Activated T-helper 17 cell treated with anti-CD3 and anti-CD28 coated beads, Interleukin-2, amount 50 U/mL, for 72 hours (primary cell): ENCODE data around the gene AQP10. TPM values are rescaled to one million over a fixed set of nuclear protein-coding genes. Genes with fewer than 3 reads are reported as not detected.
"Not testable (repeated sequence)": the region's sequence is repeated elsewhere in the genome, so short reads cannot be mapped to it uniquely, and the experiment has no call there.

Experiments
- ATAC-seq: fragments of 150-1000 bp; cut with Tn5 transposase; replicated peaks from 2 replicates; pipeline ENCODE4 v1.10.0; 2021; ENCODE audit warnings: mild to moderate bottlenecking, moderate library complexity
- H3K27ac Mint-ChIP-seq: one replicate; pipeline ENCODE4 v1.8.0; 2022; ENCODE audit warnings: mixed read lengths
- H3K27me3 Mint-ChIP-seq: one replicate; pipeline ENCODE4 v1.8.0; 2022; ENCODE audit warnings: mixed read lengths
- H3K36me3 Mint-ChIP-seq: one replicate; pipeline ENCODE4 v1.8.0; 2022; ENCODE audit warnings: low read depth, mild to moderate bottlenecking, mixed read lengths
- H3K4me1 Mint-ChIP-seq: one replicate; pipeline ENCODE4 v1.8.0; 2022; ENCODE audit warnings: mixed read lengths
- H3K4me3 Mint-ChIP-seq: one replicate; pipeline ENCODE4 v1.8.0; 2022; ENCODE audit warnings: mild to moderate bottlenecking, mixed read lengths
- H3K9me3 Mint-ChIP-seq: one replicate; pipeline ENCODE4 v1.8.0; 2022; ENCODE audit warnings: mixed read lengths
- total RNA-seq, 2 donors: library from RNA; stranded (reverse); gene quantifications; one replicate each; pipeline ENCODE4 v1.2.3, GENCODE V29; 2022

AQP10 gene
- total RNA-seq = not detected

GRCh38 chr1:154320882-154321608, at the start of gene AQP10:
AQP10 (plus strand) TSS chr1:154321093; CDS start chr1:154321156, 63 bp downstream.
- H3K27ac Mint-ChIP-seq = peak within 1 kb of the TSS; percentile 49

GRCh38 chr1:154272217-154272998, 48.5 kb upstream of the AQP10 start, which contains the start of gene HAX1:
HAX1 (plus strand) TSS chr1:154272629; CDS start chr1:154272724, 95 bp downstream.
- Mint-ChIP-seq H3K4me3 (peak within 1 kb of the TSS; percentile 98), H3K27ac (peak within 1 kb of the TSS; percentile 99), H3K27me3 (no peaks in the 10 kb centered on the region), H3K4me1 (peaks cover 22% of the 10 kb centered on the region), H3K36me3 (peaks cover 88% of the 10 kb centered on the region), H3K9me3 (no peaks in the 10 kb centered on the region)
- ATAC-seq = peak; percentile 94

More at GRCh38 chr1:154320882-154321608, at the start of gene AQP10:
- Mint-ChIP-seq H3K9me3 (no peaks in the 10 kb centered on the region), H3K4me1 (no peaks in the 10 kb centered on the region), H3K36me3 (no peaks in the 10 kb centered on the region), H3K27me3 (no peaks in the 10 kb centered on the region), H3K4me3 (no peak within 1 kb of the TSS)
- no peak for ATAC-seq

- no peak for ATAC-seq
- no peaks in the 10 kb centered on the region for H3K27me3 Mint-ChIP-seq
- peak overlapping the region; percentile 99 for H3K27ac Mint-ChIP-seq
- H3K4me1 Mint-ChIP-seq = peaks cover 22% of the 10 kb centered on the region
- H3K9me3 Mint-ChIP-seq = no peaks in the 10 kb centered on the region
- H3K4me3 Mint-ChIP-seq = peak overlapping the region; percentile 98
- peaks cover 81% of the 10 kb centered on the region for H3K36me3 Mint-ChIP-seq
Observed at GRCh38 chr1:154272999-154273563, 47.8 kb upstream of the AQP10 start.

- ATAC-seq = no peak
- Mint-ChIP-seq H3K36me3 (peaks cover 45% of the 10 kb centered on the region), H3K27ac (no peak overlapping the region), H3K4me1 (peaks cover 15% of the 10 kb centered on the region), H3K4me3 (no peak overlapping the region), H3K9me3 (no peaks in the 10 kb centered on the region), H3K27me3 (no peaks in the 10 kb centered on the region)
Observed at GRCh38 chr1:154276797-154277196, 44.1 kb upstream of the AQP10 start.

GRCh38 chr1:154287591-154287990, 33.3 kb upstream of the AQP10 start:
- not testable (repeated sequence) for H3K27me3 Mint-ChIP-seq, H3K4me1 Mint-ChIP-seq, H3K9me3 Mint-ChIP-seq, H3K36me3 Mint-ChIP-seq, H3K4me3 Mint-ChIP-seq, ATAC-seq, H3K27ac Mint-ChIP-seq

- H3K27ac Mint-ChIP-seq = no peak overlapping the region
Observed at GRCh38 chr1:154288661-154289060, 32.2 kb upstream of the AQP10 start.

GRCh38 chr1:154290921-154291320, 30.0 kb upstream of the AQP10 start:
- Mint-ChIP-seq H3K27ac (no peak overlapping the region), H3K4me1 (no peaks in the 10 kb centered on the region), H3K4me3 (no peak overlapping the region), H3K9me3 (peaks cover 12% of the 10 kb centered on the region), H3K36me3 (no peaks in the 10 kb centered on the region), H3K27me3 (peaks cover 3% of the 10 kb centered on the region)
- no peak for ATAC-seq

More at GRCh38 chr1:154288661-154289060, 32.2 kb upstream of the AQP10 start:
- H3K36me3 Mint-ChIP-seq = no peaks in the 10 kb centered on the region
- H3K4me1 Mint-ChIP-seq = no peaks in the 10 kb centered on the region
- ATAC-seq = peak; percentile 45
- peaks cover 3% of the 10 kb centered on the region for H3K27me3 Mint-ChIP-seq
- no peak overlapping the region for H3K4me3 Mint-ChIP-seq
- H3K9me3 Mint-ChIP-seq = peaks cover 5% of the 10 kb centered on the region

GRCh38 chr1:154295408-154296235, 25.3 kb upstream of the AQP10 start:
- no peak overlapping the region for H3K4me3 Mint-ChIP-seq
- H3K36me3 Mint-ChIP-seq = no peaks in the 10 kb centered on the region
- peaks cover 12% of the 10 kb centered on the region for H3K9me3 Mint-ChIP-seq
- no peaks in the 10 kb centered on the region for H3K4me1 Mint-ChIP-seq
- H3K27ac Mint-ChIP-seq = no peak overlapping the region
- ATAC-seq = no peak
- peaks cover 3% of the 10 kb centered on the region for H3K27me3 Mint-ChIP-seq

- peaks cover 7% of the 10 kb centered on the region for H3K4me1 Mint-ChIP-seq
- no peak for ATAC-seq
- H3K36me3 Mint-ChIP-seq = no peaks in the 10 kb centered on the region
- H3K4me3 Mint-ChIP-seq = no peak overlapping the region
- no peaks in the 10 kb centered on the region for H3K27me3 Mint-ChIP-seq
- no peaks in the 10 kb centered on the region for H3K9me3 Mint-ChIP-seq
- H3K27ac Mint-ChIP-seq = no peak overlapping the region
Observed at GRCh38 chr1:154301582-154301981, 19.3 kb upstream of the AQP10 start.

GRCh38 chr1:154304664-154305337, 16.1 kb upstream of the AQP10 start:
- Mint-ChIP-seq H3K9me3 (no peaks in the 10 kb centered on the region), H3K4me3 (peak overlapping the region; percentile 39), H3K4me1 (peaks cover 22% of the 10 kb centered on the region), H3K27ac (peak overlapping the region; percentile 83), H3K27me3 (no peaks in the 10 kb centered on the region), H3K36me3 (no peaks in the 10 kb centered on the region)
- peak; percentile 93 for ATAC-seq

GRCh38 chr1:154306151-154306550, 14.7 kb upstream of the AQP10 start:
- H3K36me3 Mint-ChIP-seq = no peaks in the 10 kb centered on the region
- peak overlapping the region; percentile 39 for H3K4me3 Mint-ChIP-seq
- H3K27ac Mint-ChIP-seq = no peak overlapping the region
- ATAC-seq = no peak
- H3K27me3 Mint-ChIP-seq = no peaks in the 10 kb centered on the region
- peaks cover 22% of the 10 kb centered on the region for H3K4me1 Mint-ChIP-seq
- H3K9me3 Mint-ChIP-seq = no peaks in the 10 kb centered on the region

- peaks cover 22% of the 10 kb centered on the region for H3K4me1 Mint-ChIP-seq
- peak overlapping the region; percentile 19 for H3K4me3 Mint-ChIP-seq
- peak; percentile 36 for ATAC-seq
- not testable (repeated sequence) for H3K27me3 Mint-ChIP-seq, H3K9me3 Mint-ChIP-seq, H3K36me3 Mint-ChIP-seq
- peak overlapping the region; percentile 33 for H3K27ac Mint-ChIP-seq
Observed at GRCh38 chr1:154307670-154308270, 13.1 kb upstream of the AQP10 start.

GRCh38 chr1:154309136-154309535, 11.8 kb upstream of the AQP10 start:
- not testable (repeated sequence) for H3K9me3 Mint-ChIP-seq, H3K4me3 Mint-ChIP-seq, H3K27ac Mint-ChIP-seq, ATAC-seq, H3K27me3 Mint-ChIP-seq, H3K36me3 Mint-ChIP-seq
- peaks cover 22% of the 10 kb centered on the region for H3K4me1 Mint-ChIP-seq
